Measurements from ENCODE around the gene PLCH1. TPM values are rescaled to one million over a fixed set of nuclear protein-coding genes. Genes with fewer than 3 reads are reported as not detected.

The PLCH1 gene
- total RNA-seq, 1 donor from 2014 or later: 0.26 TPM

DNA sequence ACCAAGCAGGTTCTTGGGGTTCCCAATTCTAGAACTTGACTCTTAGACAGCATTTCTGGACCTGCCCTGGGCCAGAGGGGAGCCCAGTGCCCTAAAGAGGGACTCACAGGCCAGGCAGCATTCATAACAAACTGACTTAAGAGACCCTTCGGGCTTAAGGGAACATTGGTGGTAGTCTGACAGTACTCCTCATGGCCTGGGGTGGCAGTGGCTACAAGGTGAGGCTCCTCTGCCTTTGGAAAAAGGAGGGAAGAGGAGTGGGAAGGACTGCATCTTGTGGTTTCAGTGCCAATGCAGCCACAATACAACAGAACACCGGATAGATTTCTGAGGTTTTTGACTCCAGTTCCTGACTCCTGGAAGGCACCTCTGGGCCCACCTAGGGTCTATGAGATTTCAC lies 279.2 kb downstream of the PLCH1 start:
- Histone ChIP-seq H3K4me3 (ENCODE audit: low read depth, low read length) (no peak overlapping the region), H3K27me3 (ENCODE audit: control insufficient read depth, insufficient read depth, low read length) (no peaks in the 10 kb centered on the region), H3K36me3 (ENCODE audit: control insufficient read depth, insufficient read depth, low read length) (no peaks in the 10 kb centered on the region)
- DNase-seq (ENCODE audit: low read depth): no peak
- FAIRE-seq: no peak
- TF ChIP-seq, protein P1, sequence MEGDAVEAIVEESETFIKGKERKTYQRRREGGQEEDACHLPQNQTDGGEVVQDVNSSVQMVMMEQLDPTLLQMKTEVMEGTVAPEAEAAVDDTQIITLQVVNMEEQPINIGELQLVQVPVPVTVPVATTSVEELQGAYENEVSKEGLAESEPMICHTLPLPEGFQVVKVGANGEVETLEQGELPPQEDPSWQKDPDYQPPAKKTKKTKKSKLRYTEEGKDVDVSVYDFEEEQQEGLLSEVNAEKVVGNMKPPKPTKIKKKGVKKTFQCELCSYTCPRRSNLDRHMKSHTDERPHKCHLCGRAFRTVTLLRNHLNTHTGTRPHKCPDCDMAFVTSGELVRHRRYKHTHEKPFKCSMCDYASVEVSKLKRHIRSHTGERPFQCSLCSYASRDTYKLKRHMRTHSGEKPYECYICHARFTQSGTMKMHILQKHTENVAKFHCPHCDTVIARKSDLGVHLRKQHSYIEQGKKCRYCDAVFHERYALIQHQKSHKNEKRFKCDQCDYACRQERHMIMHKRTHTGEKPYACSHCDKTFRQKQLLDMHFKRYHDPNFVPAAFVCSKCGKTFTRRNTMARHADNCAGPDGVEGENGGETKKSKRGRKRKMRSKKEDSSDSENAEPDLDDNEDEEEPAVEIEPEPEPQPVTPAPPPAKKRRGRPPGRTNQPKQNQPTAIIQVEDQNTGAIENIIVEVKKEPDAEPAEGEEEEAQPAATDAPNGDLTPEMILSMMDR (IDR thresholded peaks at IDR 0.05; ENCODE audit: insufficient read depth, low read length, severe bottlenecking): no peak

DNA sequence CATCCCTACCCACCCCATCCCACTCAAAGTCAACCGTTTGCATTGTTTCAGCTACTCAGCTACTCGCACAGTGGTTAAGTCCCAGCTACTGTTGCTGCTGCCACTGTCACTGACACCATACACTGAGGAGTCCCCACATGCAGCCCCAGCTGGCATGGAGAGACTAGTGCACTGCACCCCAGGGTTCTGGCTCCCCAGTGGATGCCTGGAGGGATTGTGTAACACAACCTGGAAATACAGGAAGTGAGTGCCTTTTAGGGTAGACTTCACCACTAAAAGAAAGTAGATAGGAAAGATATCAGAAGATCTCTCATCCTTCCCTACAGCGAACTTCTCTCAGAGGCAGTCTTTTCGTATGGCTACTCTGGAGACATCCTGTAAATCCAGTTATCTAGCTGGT lies 282.2 kb downstream of the PLCH1 start:
- no peak for DNase-seq (ENCODE audit: low read depth)
- Histone ChIP-seq H3K27me3 (ENCODE audit: control insufficient read depth, insufficient read depth, low read length) (no peaks in the 10 kb centered on the region), H3K4me3 (ENCODE audit: low read depth, low read length) (no peak overlapping the region), H3K36me3 (ENCODE audit: control insufficient read depth, insufficient read depth, low read length) (no peaks in the 10 kb centered on the region)
- FAIRE-seq: no peak
- TF ChIP-seq, protein P1 (IDR thresholded peaks at IDR 0.05; ENCODE audit: insufficient read depth, low read length, severe bottlenecking): no peak

DNA sequence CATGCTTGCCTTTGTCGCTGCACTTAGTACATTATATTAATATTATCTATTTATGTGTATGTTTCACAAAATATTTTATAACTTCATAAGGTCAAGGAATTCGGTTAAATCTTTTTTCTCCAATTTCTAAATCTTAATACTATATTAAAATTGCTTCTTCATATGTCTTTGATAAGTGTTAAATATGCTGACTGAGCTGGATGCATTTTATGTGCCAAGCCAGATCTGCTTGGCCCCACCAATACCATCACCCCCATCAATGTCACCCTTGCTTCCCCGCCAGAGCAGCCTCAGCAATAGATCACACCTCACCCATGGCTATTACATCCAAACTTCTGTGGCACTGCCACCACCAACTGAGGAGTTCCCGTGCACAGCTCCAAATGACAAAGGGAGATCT lies 287.3 kb downstream of the PLCH1 start:
- Histone ChIP-seq H3K4me3 (ENCODE audit: low read depth, low read length) (no peak overlapping the region), H3K27me3 (ENCODE audit: control insufficient read depth, insufficient read depth, low read length) (no peaks in the 10 kb centered on the region), H3K36me3 (ENCODE audit: control insufficient read depth, insufficient read depth, low read length) (no peaks in the 10 kb centered on the region)
- DNase-seq (ENCODE audit: low read depth) (no peak), FAIRE-seq (no peak)
- TF ChIP-seq, protein P1 (IDR thresholded peaks at IDR 0.05; ENCODE audit: insufficient read depth, low read length, severe bottlenecking): no peak

DNA sequence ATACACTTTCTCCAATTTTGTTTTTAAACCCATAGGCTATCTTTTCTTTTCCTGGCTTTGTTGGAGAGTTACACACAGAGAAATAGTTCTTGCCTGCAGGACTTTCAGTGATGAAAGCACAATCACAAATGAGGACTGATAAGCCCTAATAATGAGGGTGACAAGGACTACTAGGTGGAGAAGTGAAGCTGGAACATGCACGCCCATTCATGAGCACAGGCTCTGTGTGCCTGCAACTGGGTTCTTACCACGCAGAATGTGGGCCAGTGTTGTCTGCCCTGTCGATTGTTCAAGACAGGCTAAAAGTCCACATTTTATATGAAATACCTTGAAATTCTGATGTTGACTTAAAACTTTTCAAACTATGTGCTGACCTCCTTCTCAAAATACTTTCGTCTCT lies 289.1 kb downstream of the PLCH1 start:
- H3K27me3 ChIP-seq (ENCODE audit: control insufficient read depth, insufficient read depth, low read length): no peaks in the 10 kb centered on the region
- DNase-seq (ENCODE audit: low read depth): no peak
- no peaks in the 10 kb centered on the region for H3K36me3 ChIP-seq (ENCODE audit: control insufficient read depth, insufficient read depth, low read length)
- TF ChIP-seq, protein P1 (IDR thresholded peaks at IDR 0.05; ENCODE audit: insufficient read depth, low read length, severe bottlenecking): no peak
- H3K4me3 ChIP-seq (ENCODE audit: low read depth, low read length): no peak overlapping the region
- no peak for FAIRE-seq

DNA sequence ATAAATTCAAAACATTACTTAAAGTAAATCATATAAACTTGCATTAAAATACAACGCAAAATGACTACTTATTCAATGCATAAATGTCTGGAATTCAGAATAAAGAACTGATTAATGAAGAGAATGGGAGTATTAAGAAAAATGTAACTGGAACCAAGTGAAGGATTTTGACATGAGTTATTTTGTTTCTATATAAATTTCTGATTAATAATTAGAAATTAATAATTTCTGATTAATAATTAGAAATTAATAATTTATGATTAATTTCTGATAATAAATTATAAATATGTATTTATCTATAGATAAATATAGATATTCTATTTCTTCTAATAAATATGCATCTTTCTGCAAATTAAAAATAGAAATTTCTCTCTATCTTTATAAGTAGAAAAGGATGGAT lies 291.4 kb downstream of the PLCH1 start:
- Histone ChIP-seq H3K36me3 (ENCODE audit: control insufficient read depth, insufficient read depth, low read length) (no peaks in the 10 kb centered on the region), H3K4me3 (ENCODE audit: low read depth, low read length) (no peak overlapping the region), H3K27me3 (ENCODE audit: control insufficient read depth, insufficient read depth, low read length) (no peaks in the 10 kb centered on the region)
- TF ChIP-seq, protein P1 (IDR thresholded peaks at IDR 0.05; ENCODE audit: insufficient read depth, low read length, severe bottlenecking): no peak
- FAIRE-seq (no peak), DNase-seq (ENCODE audit: low read depth) (no peak)

DNA sequence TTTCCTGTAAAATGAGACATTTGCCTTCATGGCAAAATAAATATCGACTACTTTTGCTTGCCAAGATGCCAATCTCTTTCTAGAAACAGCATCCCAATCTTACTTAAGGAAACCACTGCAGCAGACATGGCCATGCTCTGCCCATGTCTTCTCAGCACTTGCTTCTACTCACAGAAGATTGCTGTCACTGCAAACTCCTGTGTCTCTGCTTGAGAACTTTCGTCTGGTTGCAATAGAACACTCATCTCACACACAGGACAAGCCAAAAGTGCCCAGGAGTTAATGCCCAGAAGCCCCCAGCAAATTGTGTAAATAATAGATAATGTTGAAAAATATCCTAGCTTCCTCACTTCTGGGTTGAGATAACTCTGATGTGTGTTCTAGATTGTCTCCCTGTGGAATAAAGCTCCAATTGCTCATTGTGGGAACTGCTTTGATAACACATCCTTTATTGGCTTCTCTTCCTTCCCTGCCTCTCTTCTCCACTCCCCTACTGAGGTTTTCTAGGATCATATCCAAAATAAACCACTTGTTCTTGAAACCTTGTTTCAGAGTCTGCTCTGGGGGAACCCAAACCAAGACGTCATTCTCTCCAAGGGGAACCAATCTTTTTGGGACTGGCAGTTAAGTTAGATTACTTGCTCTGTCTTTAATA lies 295.1 kb downstream of the PLCH1 start:
- Histone ChIP-seq H3K4me3 (ENCODE audit: low read depth, low read length) (no peak overlapping the region), H3K36me3 (ENCODE audit: control insufficient read depth, insufficient read depth, low read length) (no peaks in the 10 kb centered on the region), H3K27me3 (ENCODE audit: control insufficient read depth, insufficient read depth, low read length) (no peaks in the 10 kb centered on the region)
- DNase-seq (ENCODE audit: low read depth) (no peak), FAIRE-seq (no peak)
- TF ChIP-seq, protein P1 (IDR thresholded peaks at IDR 0.05; ENCODE audit: insufficient read depth, low read length, severe bottlenecking): no peak

Measured in bronchial epithelial cell (primary cell).